K562 (cell line): Measurements from ENCODE around the gene HSPH1. TPM values are rescaled to one million over a fixed set of nuclear protein-coding genes. Genes with fewer than 3 reads are reported as not detected.

Experiments
- ATAC-seq: fragments of 200-7000 bp; cut with Tn5 transposase; 3 replicates; pipeline ENCODE4 v1.9.1; 2020; ENCODE audit warnings: moderate library complexity
- BruUV-seq: library from RNA; stranded (reverse); fragments of 400-500 nt; replicated peaks from 2 replicates; lab custom pipeline; 2021; lab: Mats Ljungman, UMichigan
- CTCF ChIA-PET: fragments of 300-600 bp; formaldehyde crosslinking; extraction: SDS; loops from one replicate; lab custom pipeline; 2021; ENCODE audit warnings: low intra/inter-chr PET ratio; lab: Yijun Ruan, JAX
- POLR2A ChIA-PET: fragments of 300-600, 350-650 bp; sonication (Branson Sonifier 250); formaldehyde crosslinking; extraction: SDS; loops from one replicate; lab custom pipeline; 2021; ENCODE audit warnings: antibody characterized with exemption, inconsistent platforms; lab: Yijun Ruan, JAX
- DNase-seq, 4 experiments: peaks; one replicate each; pipeline versions ENCODE4 v3.0.0 to v3.0.0-alpha.2; 2011 to 2018; ENCODE audit warnings: low spot score in 3 of 4, mixed read lengths in 3 of 4; ENCODE audit errors: extremely low read depth in 1 of 4
- FAIRE-seq: peaks from 2 replicates; lab custom pipeline; 2011; peaks lifted over from hg19 to GRCh38; lab: Jason Lieb, UNC
- H2AFZ ChIP-seq: 2 replicates; pipeline ENCODE4 v1.6.0; 2011; ENCODE audit warnings: low read depth, low read length, control low read depth, inconsistent platforms
- H3K27ac ChIP-seq: fragments of 200-600 bp; 3 replicates; pipeline ENCODE4 v1.8.0; 2011; ENCODE audit warnings: low read depth, mild to moderate bottlenecking, control low read depth, inconsistent platforms, low read length, moderate library complexity, mixed read lengths; ENCODE audit errors: extremely low read depth
- H3K27me3 ChIP-seq, 2 experiments: fragments of 300-600 bp in 1 of 2; 2 replicates in 1 of 2; 3 replicates in 1 of 2; pipeline versions ENCODE4 v1.6.0 to v1.8.0; 2011; ENCODE audit warnings: inconsistent platforms in 2 of 2, low read length in 2 of 2, mild to moderate bottlenecking in 1 of 2, mixed read lengths in 1 of 2, moderate library complexity in 1 of 2; ENCODE audit not compliant: control insufficient read depth in 2 of 2, insufficient read depth in 2 of 2
- H3K36me3 ChIP-seq: fragments of 300-600 bp; 3 replicates; pipeline ENCODE4 v1.8.0; 2011; ENCODE audit warnings: mild to moderate bottlenecking, low read length, inconsistent platforms; ENCODE audit not compliant: control insufficient read depth, insufficient read depth
- H3K4me1 ChIP-seq, 2 experiments: fragments of 200-600 bp in 1 of 2; replicated peaks in 1 of 2; 2 replicates in 1 of 2; 3 replicates in 1 of 2; pipeline versions ENCODE4 v1.5.1 to v1.8.0; 2011; ENCODE audit warnings: inconsistent platforms in 2 of 2, low read length in 2 of 2, mild to moderate bottlenecking in 1 of 2, mixed read lengths in 1 of 2, moderate library complexity in 1 of 2; ENCODE audit not compliant: control insufficient read depth in 2 of 2, insufficient read depth in 2 of 2
- H3K4me2 ChIP-seq: 2 replicates; pipeline ENCODE4 v1.6.1; 2011; ENCODE audit warnings: low read length, control low read depth, inconsistent platforms, mixed read lengths; ENCODE audit not compliant: insufficient read depth
- H3K4me3 ChIP-seq: fragments of 200-600 bp; sonication (generic), shearing (Covaris generic); 2 replicates; pipeline ENCODE4 v1.5.1; 2016; ENCODE audit warnings: control low read depth, inconsistent platforms
- H3K79me2 ChIP-seq: fragments of 200-600 bp; 3 replicates; pipeline ENCODE4 v1.8.0; 2011; ENCODE audit warnings: low read length, inconsistent platforms; ENCODE audit not compliant: control insufficient read depth, insufficient read depth
- H3K9ac ChIP-seq, 2 experiments: 2 replicates each; pipeline versions ENCODE4 v1.6.0 to v1.6.1; 2011; ENCODE audit warnings: low read depth in 2 of 2, low read length in 2 of 2, control low read depth in 1 of 2, inconsistent platforms in 1 of 2, mild to moderate bottlenecking in 1 of 2, mixed read lengths in 1 of 2; ENCODE audit not compliant: insufficient read depth in 1 of 2
- H3K9me1 ChIP-seq: one replicate; pipeline ENCODE4 v1.6.0; 2011; ENCODE audit warnings: inconsistent platforms, mild to moderate bottlenecking, low read length, moderate library complexity; ENCODE audit not compliant: control insufficient read depth, insufficient read depth
- H3K9me3 ChIP-seq: replicated peaks from 2 replicates; pipeline ENCODE4 v1.5.1; 2011; ENCODE audit warnings: low read depth, low read length, inconsistent platforms; ENCODE audit not compliant: control insufficient read depth, insufficient read depth
- H4K20me1 ChIP-seq: replicated peaks from 2 replicates; pipeline ENCODE4 v1.6.1; 2011; ENCODE audit warnings: low read length, inconsistent platforms, mixed read lengths; ENCODE audit not compliant: control insufficient read depth, insufficient read depth
- ARID1B ChIP-seq: fragments of 450-650 bp; IDR thresholded peaks from 2 replicates; pipeline ENCODE4 v1.6.1; 2016; ENCODE audit warnings: antibody characterized with exemption, mild to moderate bottlenecking, inconsistent platforms
- ARID3A ChIP-seq: IDR thresholded peaks from 2 replicates; pipeline ENCODE4 v1.6.1; 2012; ENCODE audit warnings: low read depth, low read length, improper control_type of control experiment, borderline replicate concordance
- E2F3 ChIP-seq: fragments of 250-450 bp; sonication (Bioruptor Pico); IDR thresholded peaks from 2 replicates; pipeline ENCODE4 v1.4.0; 2020; ENCODE audit warnings: mild to moderate bottlenecking
- ETV5 ChIP-seq: sonication (generic); formaldehyde crosslinking; IDR thresholded peaks from 2 replicates; pipeline ENCODE4 v1.4.0; 2020; ENCODE audit warnings: low read depth, mild to moderate bottlenecking, missing genetic modification reagents
- HDAC6 ChIP-seq: IDR thresholded peaks from 2 replicates; pipeline ENCODE4 v1.6.1; 2012; ENCODE audit warnings: low read depth, mild to moderate bottlenecking, control low read depth, inconsistent platforms, low read length, moderate library complexity
- MECOM ChIP-seq: fragments of 250-450 bp; sonication (Bioruptor Pico); IDR thresholded peaks from 2 replicates; pipeline ENCODE4 v1.8.0; 2022; ENCODE audit warnings: inconsistent platforms
- NFE2 ChIP-seq: IDR thresholded peaks from 2 replicates; pipeline ENCODE4 v1.6.1; 2014; ENCODE audit warnings: antibody characterized with exemption, low read depth
- PHF8 ChIP-seq: fragments of 200-600 bp; sonication (generic); IDR thresholded peaks from 2 replicates; pipeline ENCODE4 v1.6.1; 2012; ENCODE audit warnings: mixed run types, mild to moderate bottlenecking, inconsistent platforms, low read length, moderate library complexity, borderline replicate concordance
- STAT6 ChIP-seq: sonication (generic); formaldehyde crosslinking; IDR thresholded peaks from 2 replicates; pipeline ENCODE4 v1.8.1; 2023; ENCODE audit warnings: mild to moderate bottlenecking, missing genetic modification reagents
- ZBTB49 ChIP-seq: sonication (generic); formaldehyde crosslinking; IDR thresholded peaks from 2 replicates; pipeline ENCODE4 v1.8.0; 2022; ENCODE audit warnings: missing genetic modification reagents, mild to moderate bottlenecking, borderline replicate concordance
- ZKSCAN3 ChIP-seq: fragments of 250-450 bp; sonication (Bioruptor Pico); IDR thresholded peaks from 2 replicates; pipeline ENCODE4 v1.4.0; 2020
- ZNF143 ChIP-seq: sonication (generic); formaldehyde crosslinking; IDR thresholded peaks from 2 replicates; pipeline ENCODE4 v1.9.0; 2022; ENCODE audit warnings: mild to moderate bottlenecking, missing genetic modification reagents
- ZNF165 ChIP-seq: fragments of 250-450 bp; sonication (Bioruptor Pico); IDR thresholded peaks from 2 replicates; pipeline ENCODE4 v1.4.0; 2020; ENCODE audit warnings: borderline replicate concordance
- ZNF274 ChIP-seq: IDR thresholded peaks from 2 replicates; pipeline ENCODE4 v1.6.1; 2011; ENCODE audit warnings: low read depth, mild to moderate bottlenecking, low read length, moderate library complexity, borderline replicate concordance
- WGBS: fragments of 100-300 bp; shearing (Covaris generic); methylation state at CpG from one replicate; pipeline ENCODE4 v1.1.6; 2016; ENCODE audit warnings: low coverage, mixed read lengths; ENCODE audit not compliant: insufficient coverage; ENCODE audit errors: missing lambda C conversion rate; 5-methylcytosine and 5-hydroxymethylcytosine counted together
- in situ Hi-C: fragments of 300-500 bp; cut with MboI; formaldehyde crosslinking; loops from 4 replicates; pipeline ENCODE4 v1.15.0; 2018; ENCODE audit warnings: inconsistent platforms, mixed read lengths
- intact Hi-C: fragments of 100-400 bp; cut with micrococcal nuclease; formaldehyde crosslinking; loops from 2 replicates; pipeline ENCODE4 v1.14.2; 2022
- polyA plus RNA-seq, 8 experiments: library from polyadenylated mRNA; depleted of rRNA in 4 of 8; stranded (reverse) in 5 of 8; unstranded in 3 of 8; fragments of >200 nt; fragmentation: Nextera tagmentation in 2 of 8; fragmentation: Illumina TruSeq in 1 of 8; extraction: Ambion mirVana in 2 of 8; extraction: Trizol in 1 of 8; gene quantifications; 2 replicates each; pipeline versions ENCODE4 v1.2.1 to v1.2.3, GENCODE V29; 2011 to 2014; ENCODE audit warnings: inconsistent platforms in 1 of 8, missing spikeins in 1 of 8
- total RNA-seq, 7 experiments: library from RNA; depleted of rRNA in 6 of 7; stranded (reverse); fragments of >200 nt in 6 of 7; fragmentation: Illumina TruSeq in 2 of 7; extraction: Trizol in 2 of 7; gene quantifications; 2 replicates each; pipeline versions ENCODE4 v1.2.1 to v1.2.3, GENCODE V29; 2011 to 2021; ENCODE audit warnings: low replicate concordance in 1 of 7

Gene HSPH1
- total and polyA plus RNA-seq, 9 of the 15 experiments (the other 6 are each of a cell fraction or from before 2014, with no cell fraction given) = 34.6 to 104 (median 64.7) TPM

- no peak overlapping the region for H3K27ac ChIP-seq
- no peaks in the 10 kb centered on the region; the same call in 1 of the 3 replicates for H3K79me2 ChIP-seq
- CTCF ChIA-PET = no interaction called here
- no peaks in the 10 kb centered on the region for H3K4me1 ChIP-seq
- no peak overlapping the region for H3K9ac ChIP-seq
- DNase-seq = no peak
- H4K20me1 ChIP-seq = no peaks in the 10 kb centered on the region
- no peak for ATAC-seq
- no peaks in the 10 kb centered on the region for H3K27me3 ChIP-seq
- H3K9me1 ChIP-seq = no peaks in the 10 kb centered on the region
- no peak overlapping the region for H2AFZ ChIP-seq
- no peaks in the 10 kb centered on the region for H3K9me3 ChIP-seq
- H3K4me3 ChIP-seq = no peak overlapping the region
- in situ Hi-C loops = no loop called here
- intact Hi-C loops = no loop called here
- POLR2A ChIA-PET = no interaction called here
- FAIRE-seq = no peak
- H3K4me2 ChIP-seq = no peak overlapping the region
- 88% methylated on average over 2 of the region's 2 CpGs for WGBS
- BruUV-seq = no TSS peak
- H3K36me3 ChIP-seq = peaks cover 98% of the 10 kb centered on the region
- TF ChIP-seq NFE2 = no peak
- no peak for TF ChIP-seq ETV5 (CRISPR knock-in tag)
- TF ChIP-seq HDAC6 = no peak
- TF ChIP-seq STAT6 (CRISPR knock-in tag) = no peak
- no peak for TF ChIP-seq MECOM (CRISPR knock-in tag)
- TF ChIP-seq ZNF143 = no peak
- no peak for TF ChIP-seq ZNF165 (CRISPR knock-in tag)
- no peak for TF ChIP-seq E2F3 (CRISPR knock-in tag)
- no peak for TF ChIP-seq ZKSCAN3 (CRISPR knock-in tag)
- TF ChIP-seq ZNF274 = no peak
- TF ChIP-seq ARID1B = no peak
- no peak for TF ChIP-seq ZBTB49 (CRISPR knock-in tag)
- no peak for TF ChIP-seq PHF8
- TF ChIP-seq ARID3A = no peak
Observed at GRCh38 chr13:31149604-31150003, 12.1 kb downstream of the HSPH1 start.
